Middle frontal gyrus (tissue), 1 donor: ENCODE measurements around the gene CDH19.
"Not testable (repeated sequence)": the region's sequence is repeated elsewhere in the genome, so short reads cannot be mapped to it uniquely, and the experiment has no call there.

Experiments
- DNase-seq: peaks from one replicate; pipeline ENCODE4 v3.0.0-alpha.2; 2015; ENCODE audit warnings: low spot score; ENCODE audit errors: extremely low spot score

CDH19 gene

DNA sequence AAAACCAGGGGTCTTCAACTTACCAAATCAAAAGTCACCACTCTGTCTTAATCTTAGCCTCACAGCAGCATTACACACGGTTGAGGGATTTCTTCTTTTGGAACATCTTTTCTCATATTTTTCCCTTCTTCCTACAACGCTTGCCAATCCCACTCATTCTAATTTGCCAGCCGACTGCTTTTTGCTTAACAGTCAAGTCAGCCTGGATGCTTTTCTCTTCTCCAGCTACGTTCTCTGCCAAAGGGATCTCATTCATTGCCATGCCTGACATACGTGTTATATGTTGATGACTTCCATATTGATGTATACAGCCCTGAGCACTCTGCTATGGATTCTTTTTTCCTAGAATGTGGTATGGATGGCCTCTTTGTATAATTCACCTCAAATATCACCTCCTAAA is 37.3 kb downstream of the CDH19 start:
- DNase-seq = no peak

DNA sequence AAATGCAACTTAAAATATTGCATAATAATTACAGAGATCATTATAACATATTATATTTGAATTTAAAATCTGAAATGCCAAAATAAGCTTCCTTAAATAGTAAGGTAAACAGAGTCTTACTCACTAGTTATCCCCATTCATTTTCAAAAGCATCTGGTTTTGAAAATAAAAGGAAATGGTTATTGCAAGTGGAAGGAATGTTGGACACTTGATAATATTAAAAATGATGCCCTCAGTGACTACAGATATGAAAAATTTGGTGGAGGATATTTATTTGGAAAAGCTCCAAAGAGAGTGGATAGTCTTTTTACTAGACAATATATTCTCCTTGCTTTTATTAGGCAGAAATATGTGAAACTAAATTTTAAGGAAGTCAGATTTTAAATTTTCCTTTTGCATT is 39.7 kb downstream of the CDH19 start:
- DNase-seq = no peak

DNA sequence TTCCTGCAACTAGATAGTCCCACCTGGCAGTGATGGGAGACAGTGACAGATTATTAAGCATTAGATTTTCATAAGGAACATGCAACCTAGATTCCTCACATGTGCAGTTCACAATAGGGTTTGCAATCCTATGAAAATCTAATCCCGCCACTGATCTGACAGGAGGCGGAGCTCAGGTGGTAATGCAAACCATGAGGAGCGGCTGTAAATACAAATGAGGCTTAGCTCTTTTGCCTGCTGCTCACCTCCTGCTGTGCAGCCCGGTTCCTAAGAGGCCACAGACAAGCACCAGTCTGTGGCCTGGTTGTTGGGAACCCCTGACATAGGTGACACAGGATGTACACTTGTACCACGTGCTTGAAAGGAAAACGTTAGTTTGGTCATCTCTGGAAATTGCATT is 41.6 kb downstream of the CDH19 start:
- no peak for DNase-seq

DNA sequence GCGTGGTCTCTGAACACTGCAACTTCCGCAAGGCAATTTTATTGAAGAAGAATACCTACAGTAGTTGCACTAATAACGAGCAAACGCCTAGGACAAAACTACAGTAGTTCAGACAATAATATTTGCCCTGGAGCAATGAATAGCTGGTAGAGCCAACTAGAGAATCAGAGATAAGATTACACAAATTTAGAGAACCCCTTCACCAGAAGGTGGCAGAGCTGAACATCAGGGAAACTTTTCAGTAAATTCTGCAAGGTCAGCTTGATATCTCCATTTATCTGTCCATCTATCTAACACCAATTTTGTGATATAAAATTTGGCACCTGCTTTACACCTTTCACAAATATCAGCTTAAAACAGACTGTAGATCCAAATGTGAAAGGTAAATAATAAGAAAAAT is 43.8 kb downstream of the CDH19 start:
- DNase-seq = no peak

DNA sequence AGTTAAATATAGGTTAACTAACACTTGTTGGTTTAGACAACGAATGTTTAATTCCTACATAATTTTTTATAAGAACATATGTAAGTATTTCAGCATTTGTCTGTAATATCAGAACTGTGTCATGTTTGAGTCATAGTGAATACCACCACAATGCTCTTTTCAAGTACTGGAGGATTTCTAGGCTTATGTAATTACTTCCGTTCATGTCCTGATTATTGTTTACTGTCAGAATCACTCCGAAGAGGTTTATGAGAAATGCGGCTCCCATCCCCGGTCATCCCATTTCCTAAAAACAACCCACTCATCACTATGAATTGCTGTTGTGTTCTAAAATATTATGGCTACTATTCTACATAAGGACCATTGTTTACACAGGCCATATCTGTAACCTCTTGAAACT is 45.1 kb downstream of the CDH19 start:
- no peak for DNase-seq

DNA sequence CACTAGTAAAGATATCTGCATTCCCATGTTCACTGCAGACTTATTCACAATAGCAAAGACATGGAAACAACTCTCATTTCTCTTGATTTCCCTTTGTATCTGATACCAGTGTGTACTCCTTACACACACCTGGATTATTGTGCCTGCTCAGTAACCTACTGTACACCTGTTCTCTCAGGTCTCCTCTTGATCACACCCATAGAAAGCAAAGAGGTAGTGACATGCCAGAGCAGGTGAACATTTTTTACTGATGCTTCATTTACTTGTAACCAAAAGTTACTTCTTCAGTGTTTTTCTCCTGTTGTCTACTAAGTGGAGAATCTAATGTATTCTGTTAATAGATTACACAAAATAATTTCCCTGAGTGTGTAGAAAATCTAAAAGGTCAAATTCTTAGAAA is 46.8 kb downstream of the CDH19 start:
- DNase-seq = no peak

- no peak for DNase-seq
Observed at GRCh38 chr18:66555585-66555984, 48.3 kb downstream of the CDH19 start.

DNA sequence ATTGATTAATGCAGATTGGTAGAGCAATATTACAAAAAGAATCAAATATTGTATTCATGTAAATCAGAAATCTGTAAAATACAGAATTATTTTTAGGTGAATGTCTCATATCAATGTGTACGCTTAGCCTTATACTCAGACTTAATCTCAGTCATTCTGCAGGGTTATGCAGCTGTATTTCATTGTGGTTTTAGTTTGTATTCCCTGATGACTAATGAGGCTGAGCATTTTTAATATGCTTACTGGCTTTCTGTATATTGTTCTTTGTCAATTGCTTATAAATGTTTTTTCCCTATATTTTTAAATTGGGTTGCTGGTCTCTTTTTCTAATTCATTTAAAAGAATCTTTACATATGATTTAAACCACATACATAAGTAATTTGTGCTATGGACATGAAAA is 50.1 kb downstream of the CDH19 start:
- DNase-seq = no peak

DNA sequence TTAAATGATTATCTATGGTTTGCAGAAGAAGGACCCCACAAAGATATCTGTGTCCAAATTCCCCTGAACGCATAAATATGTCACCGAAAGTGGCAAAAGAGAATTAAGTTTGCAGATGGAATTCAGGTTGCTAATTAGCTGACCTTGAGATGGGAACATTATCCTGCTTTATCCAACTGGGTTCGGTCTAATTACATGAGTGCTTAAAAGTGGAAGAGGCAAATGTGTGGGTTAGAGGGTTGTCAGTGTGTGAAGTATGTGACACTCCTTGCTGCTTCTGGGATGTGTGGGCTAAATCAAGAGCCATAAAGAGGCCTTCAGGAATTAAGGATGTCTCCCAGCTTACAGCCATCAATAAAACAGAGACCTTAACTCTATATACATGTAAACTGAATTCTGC is 53.5 kb downstream of the CDH19 start:
- no peak for DNase-seq

GRCh38 chr18:66548747-66549146 is 55.1 kb downstream of the CDH19 start:
- DNase-seq = no peak

GRCh38 chr18:66534110-66534509 is 69.8 kb downstream of the CDH19 start:
- DNase-seq = no peak

GRCh38 chr18:66533693-66534092 is 70.2 kb downstream of the CDH19 start:
- DNase-seq = no peak

GRCh38 chr18:66523219-66523991 is 80.5 kb downstream of the CDH19 start:
- DNase-seq = no peak

- DNase-seq = no peak
Observed at GRCh38 chr18:66513996-66514395, 89.9 kb downstream of the CDH19 start.

- DNase-seq = no peak
Observed at GRCh38 chr18:66511792-66512191, 92.1 kb downstream of the CDH19 start.

GRCh38 chr18:66511289-66511688 is 92.6 kb downstream of the CDH19 start:
- no peak for DNase-seq

- no peak for DNase-seq
Observed at GRCh38 chr18:66510357-66511045, 93.4 kb downstream of the CDH19 start.

DNA sequence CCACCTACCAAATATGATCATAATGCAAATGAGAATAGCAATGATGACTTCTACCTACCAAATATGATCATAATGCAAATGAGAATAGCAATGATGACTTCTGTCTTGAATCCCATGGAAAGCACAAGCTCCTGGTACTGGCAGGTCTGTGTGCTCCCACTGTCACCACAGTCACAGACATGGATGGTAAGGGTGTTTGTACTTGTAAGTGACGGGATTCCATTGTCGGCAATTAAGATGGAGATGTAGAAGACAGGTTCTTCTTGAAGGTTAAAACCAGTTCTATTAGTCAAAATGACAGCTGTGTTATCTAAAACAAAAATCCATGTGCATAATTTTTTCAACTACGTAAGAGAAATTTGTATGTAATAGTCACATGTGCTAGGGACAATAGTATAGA is 95.0 kb downstream of the CDH19 start:
- DNase-seq = no peak

GRCh38 chr18:66506178-66506577 is 97.7 kb downstream of the CDH19 start:
- no peak for DNase-seq

- DNase-seq = no peak
Observed at GRCh38 chr18:66497351-66497750, 106.5 kb downstream of the CDH19 start.

GRCh38 chr18:66495844-66496243 is 108.0 kb downstream of the CDH19 start:
- peak; percentile 6 for DNase-seq

- no peak for DNase-seq
Observed at GRCh38 chr18:66473882-66474281, 130.0 kb downstream of the CDH19 start.

- DNase-seq = not testable (repeated sequence)
Observed at GRCh38 chr18:66466184-66466583, 137.7 kb downstream of the CDH19 start.
